ENCODE data around the gene TSPAN14. TPM values are rescaled to one million over a fixed set of nuclear protein-coding genes. Genes with fewer than 3 reads are reported as not detected.
A peak's percentile ranks its signal among the peaks of the same experiment; 100 is the strongest.

Gene TSPAN14
- 100 to 1,000 TPM; 126 to 180 (median 173) TPM for total RNA-seq
- total RNA-seq (2013), result 53.1 TPM

- peak; percentile 70 to 85 (median 80) for ATAC-seq
Observed at GRCh38 chr10:80453842-80454512, at the start of gene TSPAN14. TSPAN14 (plus strand) TSS chr10:80454310; CDS start chr10:80489234, 34,924 bp downstream.

GRCh38 chr10:80405035-80405434 lies 49.1 kb upstream of the TSPAN14 start:
- H3K4me1 ChIP-seq (ENCODE audit: control insufficient read depth, insufficient read depth, low read length), result peaks cover 15% of the 10 kb centered on the region
- no peak overlapping the region for H3K4me3 ChIP-seq (ENCODE audit: low read length)
- intact Hi-C loops (cut with micrococcal nuclease), result no loop called here
- Mint-ChIP-seq H3K27ac (no peak overlapping the region), H3K36me3 (no peaks in the 10 kb centered on the region), H3K4me3 (no peak overlapping the region), H3K4me1 (peaks cover 14 to 15% of the 10 kb centered on the region in 2 donors), H3K9me3 (no peaks in the 10 kb centered on the region), H3K27me3 (ENCODE audit: low read depth in 2 of 2) (peaks cover 4 to 6% of the 10 kb centered on the region in 2 donors)
- H3K27ac ChIP-seq (ENCODE audit: low read length), result no peak overlapping the region
- 64% methylated on average over 1 of the region's 1 CpG for WGBS (ENCODE audit: insufficient coverage)
- DNase-seq, result no peak
- TF ChIP-seq CTCF (IDR thresholded peaks at IDR 0.05), result no peak
- H3K27me3 ChIP-seq (ENCODE audit: control insufficient read depth, insufficient read depth, low read length), result no peaks in the 10 kb centered on the region
- no peaks in the 10 kb centered on the region for H3K9me3 ChIP-seq (ENCODE audit: control insufficient read depth, insufficient read depth, low read length)
- no peaks in the 10 kb centered on the region for H3K36me3 ChIP-seq (ENCODE audit: control insufficient read depth, insufficient read depth, low read length)
- no peak for ATAC-seq

More at GRCh38 chr10:80453842-80454512, at the start of gene TSPAN14:
- H3K4me1 Mint-ChIP-seq, result peaks cover 34 to 36% of the 10 kb centered on the region in 2 donors
- DNase-seq, result peak; percentile 67 to 87
- no peaks in the 10 kb centered on the region for H3K9me3 Mint-ChIP-seq
- Histone ChIP-seq H3K27me3 (ENCODE audit: control insufficient read depth, insufficient read depth, low read length) (no peaks in the 10 kb centered on the region), H3K9me3 (ENCODE audit: control insufficient read depth, insufficient read depth, low read length) (no peaks in the 10 kb centered on the region), H3K27ac (ENCODE audit: low read length) (peak within 1 kb of the TSS; percentile 74), H3K36me3 (ENCODE audit: control insufficient read depth, insufficient read depth, low read length) (peaks cover 3% of the 10 kb centered on the region), H3K4me3 (ENCODE audit: low read length) (peak within 1 kb of the TSS; percentile 82), H3K4me1 (ENCODE audit: control insufficient read depth, insufficient read depth, low read length) (peaks cover 45% of the 10 kb centered on the region)
- WGBS (ENCODE audit: insufficient coverage), result under 1% methylated on average over 92 of the region's 97 CpGs
- no peaks in the 10 kb centered on the region for H3K36me3 Mint-ChIP-seq
- H3K27me3 Mint-ChIP-seq (ENCODE audit: low read depth in 2 of 2), result no peaks in the 10 kb centered on the region
- TF ChIP-seq CTCF (IDR thresholded peaks at IDR 0.05), result no peak
- peak within 1 kb of the TSS; percentile 91 to 92 for H3K27ac Mint-ChIP-seq
- intact Hi-C loops (cut with micrococcal nuclease), result loop anchor here (2.0 kb wide), 1 partner anchor 45 kb away; no protein-coding TSS in a partner anchor
- H3K4me3 Mint-ChIP-seq, result peak within 1 kb of the TSS; percentile 96

GRCh38 chr10:80405626-80406025 lies 48.5 kb upstream of the TSPAN14 start:
- no peak overlapping the region for H3K4me3 Mint-ChIP-seq
- WGBS (ENCODE audit: insufficient coverage), result 90% methylated on average over 4 of the region's 4 CpGs
- Histone ChIP-seq H3K9me3 (ENCODE audit: control insufficient read depth, insufficient read depth, low read length) (no peaks in the 10 kb centered on the region), H3K4me3 (ENCODE audit: low read length) (no peak overlapping the region), H3K4me1 (ENCODE audit: control insufficient read depth, insufficient read depth, low read length) (peaks cover 15% of the 10 kb centered on the region), H3K36me3 (ENCODE audit: control insufficient read depth, insufficient read depth, low read length) (no peaks in the 10 kb centered on the region), H3K27me3 (ENCODE audit: control insufficient read depth, insufficient read depth, low read length) (no peaks in the 10 kb centered on the region), H3K27ac (ENCODE audit: low read length) (no peak overlapping the region)
- H3K27me3 Mint-ChIP-seq (ENCODE audit: low read depth in 2 of 2), result peaks cover 4 to 6% of the 10 kb centered on the region in 2 donors
- DNase-seq (no peak), ATAC-seq (no peak)
- intact Hi-C loops (cut with micrococcal nuclease), result no loop called here
- peaks cover 14 to 15% of the 10 kb centered on the region in 2 donors for H3K4me1 Mint-ChIP-seq
- H3K36me3 Mint-ChIP-seq, result no peaks in the 10 kb centered on the region
- TF ChIP-seq CTCF (IDR thresholded peaks at IDR 0.05), result no peak
- H3K27ac Mint-ChIP-seq, result no peak overlapping the region
- no peaks in the 10 kb centered on the region for H3K9me3 Mint-ChIP-seq
